Sciatic nerve (tissue), 2 donors: Measurements from ENCODE around the gene CENPW. TPM values are rescaled to one million over a fixed set of nuclear protein-coding genes. Genes with fewer than 3 reads are reported as not detected.

Source experiments
- ATAC-seq: fragments of 200-7000 bp; cut with Tn5 transposase; one replicate; pipeline ENCODE4 v1.9.1; 2020; ENCODE audit warnings: mild to moderate bottlenecking, moderate library complexity
- DNase-seq: peaks from one replicate; pipeline ENCODE4 v3.0.0-alpha.2; 2020; ENCODE audit warnings: low spot score
- intact Hi-C: fragments of 100-400 bp; cut with DNase I; formaldehyde crosslinking; loops from one replicate; pipeline ENCODE4 v1.14.2; 2022
- total RNA-seq: library from RNA; stranded (reverse); fragmentation: NEBNext Ultra II Directional; extraction: Animal tissue kit (Norgen Biotek cat#: 25700); gene quantifications from one replicate; pipeline ENCODE4 v1.2.1, GENCODE V29; 2021
- donor health status: DM: no; HTN: no; CAD: no.
- donor health status: DM: no; HTN: no; CAD: no.

The CENPW gene
- total RNA-seq: 2.8 TPM

- ATAC-seq (peak; percentile 83), DNase-seq (peak; percentile 92)
- intact Hi-C loops: no loop called here
Measured at GRCh38 chr6:126339796-126340609, at the start of gene CENPW. TSS of gene CENPW (plus strand) at chr6:126340115. CDS start at chr6:126340274, 159 bp downstream.

GRCh38 chr6:126293891-126294524 lies 45.9 kb upstream of the CENPW start:
- DNase-seq: no peak
- no peak for ATAC-seq
- intact Hi-C loops: no loop called here

- intact Hi-C loops: no loop called here
- DNase-seq (no peak), ATAC-seq (no peak)
Measured at GRCh38 chr6:126300126-126300525, 39.8 kb upstream of the CENPW start.

- ATAC-seq (no peak), DNase-seq (no peak)
- intact Hi-C loops: no loop called here
Measured at GRCh38 chr6:126300735-126301134, 39.2 kb upstream of the CENPW start.

GRCh38 chr6:126302191-126302590 lies 37.7 kb upstream of the CENPW start:
- ATAC-seq: no peak
- DNase-seq: no peak
- intact Hi-C loops: no loop called here

- DNase-seq (no peak), ATAC-seq (no peak)
- intact Hi-C loops: no loop called here
Measured at GRCh38 chr6:126307849-126308248, 32.1 kb upstream of the CENPW start.

- DNase-seq: no peak
- ATAC-seq: no peak
- intact Hi-C loops: no loop called here
Measured at GRCh38 chr6:126308362-126308761, 31.6 kb upstream of the CENPW start.

- DNase-seq: no peak
- intact Hi-C loops: no loop called here
- no peak for ATAC-seq
Measured at GRCh38 chr6:126312013-126312665, 27.8 kb upstream of the CENPW start.

GRCh38 chr6:126313941-126314340 lies 26.0 kb upstream of the CENPW start:
- intact Hi-C loops: no loop called here
- ATAC-seq (no peak), DNase-seq (no peak)

- ATAC-seq (no peak), DNase-seq (no peak)
- intact Hi-C loops: no loop called here
Measured at GRCh38 chr6:126318797-126319196, 21.1 kb upstream of the CENPW start.

- ATAC-seq (no peak), DNase-seq (no peak)
- intact Hi-C loops: no loop called here
Measured at GRCh38 chr6:126333729-126334128, 6.2 kb upstream of the CENPW start.

GRCh38 chr6:126335210-126335609 lies 4.7 kb upstream of the CENPW start:
- DNase-seq (no peak), ATAC-seq (no peak)
- intact Hi-C loops: no loop called here

- no peak for DNase-seq
- intact Hi-C loops: no loop called here
Measured at GRCh38 chr6:126337323-126337722, 2.6 kb upstream of the CENPW start.

GRCh38 chr6:126341126-126341525 lies 1.2 kb downstream of the CENPW start:
- no peak for ATAC-seq
- intact Hi-C loops: no loop called here
- DNase-seq: no peak

More at GRCh38 chr6:126337323-126337722, 2.6 kb upstream of the CENPW start:
- peak; percentile 94 for ATAC-seq

- DNase-seq: no peak
- ATAC-seq: no peak
- intact Hi-C loops: no loop called here
Measured at GRCh38 chr6:126344181-126344580, 4.3 kb downstream of the CENPW start.

- ATAC-seq (no peak), DNase-seq (no peak)
- intact Hi-C loops: no loop called here
Measured at GRCh38 chr6:126351960-126352359, 12.0 kb downstream of the CENPW start.

GRCh38 chr6:126352514-126352913 lies 12.6 kb downstream of the CENPW start:
- ATAC-seq: no peak
- intact Hi-C loops: no loop called here
- no peak for DNase-seq

- DNase-seq: no peak
- no peak for ATAC-seq
- intact Hi-C loops: no loop called here
Measured at GRCh38 chr6:126356526-126356925, 16.6 kb downstream of the CENPW start.

- intact Hi-C loops: no loop called here
Measured at GRCh38 chr6:126359936-126360537, 20.1 kb downstream of the CENPW start.

More at GRCh38 chr6:126359936-126360537, 20.1 kb downstream of the CENPW start:
- no peak for DNase-seq
- no peak for ATAC-seq
